Measurements from ENCODE around the gene IL34.

The IL34 gene

GRCh38 chr16:70681382-70682238 is 35.3 kb downstream of the IL34 start:
- no peak overlapping the region for H3K4me3 ChIP-seq (ENCODE audit: low read depth in 1 of 2, low read length in 2 of 2)
- H3K4me1 ChIP-seq (ENCODE audit: insufficient read depth, low read length), result peaks cover 21% of the 10 kb centered on the region
- peaks cover 23% of the 10 kb centered on the region for H3K79me2 ChIP-seq (ENCODE audit: insufficient read depth, low read length)
- no peak for ATAC-seq (ENCODE audit: insufficient read depth, low read depth)
- H3K9ac ChIP-seq (ENCODE audit: low read depth, low read length), result no peak overlapping the region
- no peak overlapping the region for H3K27ac ChIP-seq (ENCODE audit: low read length)
- H3K36me3 ChIP-seq (ENCODE audit: insufficient read depth, low read length), result peaks cover 32% of the 10 kb centered on the region
- H3K4me2 ChIP-seq (ENCODE audit: insufficient read depth, low read length), result peak overlapping the region; percentile 17; the same call in 1 of the 2 replicates
- H3K27me3 ChIP-seq (ENCODE audit: insufficient read depth, low read length, poor library complexity), result no peaks in the 10 kb centered on the region
- no peaks in the 10 kb centered on the region for H3K9me3 ChIP-seq (ENCODE audit: insufficient read depth, low read length, severe bottlenecking)
- H4K20me1 ChIP-seq (ENCODE audit: insufficient read depth, low read length), result peaks cover 50% of the 10 kb centered on the region
- TF ChIP-seq EZH2 (IDR thresholded peaks at IDR 0.05; ENCODE audit: borderline replicate concordance, low read depth, low read length, severe bottlenecking) (no peak), CTCF (IDR thresholded peaks at IDR 0.05; ENCODE audit: borderline replicate concordance, extremely low read depth, low read length, poor library complexity, severe bottlenecking) (no peak)
- no peak overlapping the region for H2AFZ ChIP-seq (ENCODE audit: low read depth, low read length)
- DNase-seq, result no peak

GRCh38 chr16:70682239-70683145 is 36.1 kb downstream of the IL34 start:
- H3K27me3 ChIP-seq (ENCODE audit: insufficient read depth, low read length, poor library complexity), result no peaks in the 10 kb centered on the region
- DNase-seq (no peak), ATAC-seq (ENCODE audit: insufficient read depth, low read depth) (no peak)
- no peaks in the 10 kb centered on the region for H3K9me3 ChIP-seq (ENCODE audit: insufficient read depth, low read length, severe bottlenecking)
- peaks cover 22% of the 10 kb centered on the region for H3K4me1 ChIP-seq (ENCODE audit: insufficient read depth, low read length)
- H3K4me3 ChIP-seq (ENCODE audit: low read depth in 1 of 2, low read length in 2 of 2), result no peak overlapping the region
- H3K27ac ChIP-seq (ENCODE audit: low read length), result no peak overlapping the region
- H3K36me3 ChIP-seq (ENCODE audit: insufficient read depth, low read length), result peaks cover 25% of the 10 kb centered on the region
- H3K4me2 ChIP-seq (ENCODE audit: insufficient read depth, low read length), result peak overlapping the region; percentile 17; the same call in 1 of the 2 replicates
- TF ChIP-seq CTCF (IDR thresholded peaks at IDR 0.05; ENCODE audit: borderline replicate concordance, extremely low read depth, low read length, poor library complexity, severe bottlenecking) (no peak), EZH2 (IDR thresholded peaks at IDR 0.05; ENCODE audit: borderline replicate concordance, low read depth, low read length, severe bottlenecking) (no peak)
- H3K79me2 ChIP-seq (ENCODE audit: insufficient read depth, low read length), result peaks cover 23% of the 10 kb centered on the region
- H4K20me1 ChIP-seq (ENCODE audit: insufficient read depth, low read length), result peaks cover 49% of the 10 kb centered on the region
- H2AFZ ChIP-seq (ENCODE audit: low read depth, low read length), result no peak overlapping the region
- no peak overlapping the region for H3K9ac ChIP-seq (ENCODE audit: low read depth, low read length)

- Histone ChIP-seq H2AFZ (ENCODE audit: low read depth, low read length) (no peak overlapping the region), H3K9me3 (ENCODE audit: insufficient read depth, low read length, severe bottlenecking) (no peaks in the 10 kb centered on the region), H4K20me1 (ENCODE audit: insufficient read depth, low read length) (peaks cover 47% of the 10 kb centered on the region), H3K9ac (ENCODE audit: low read depth, low read length) (no peak overlapping the region), H3K36me3 (ENCODE audit: insufficient read depth, low read length) (peaks cover 16% of the 10 kb centered on the region), H3K4me2 (ENCODE audit: insufficient read depth, low read length) (peak overlapping the region; percentile 80; the same call in 1 of the 2 replicates), H3K4me3 (ENCODE audit: low read depth in 1 of 2, low read length in 2 of 2) (no peak overlapping the region), H3K27ac (ENCODE audit: low read length) (no peak overlapping the region), H3K4me1 (ENCODE audit: insufficient read depth, low read length) (peaks cover 22% of the 10 kb centered on the region), H3K79me2 (ENCODE audit: insufficient read depth, low read length) (peaks cover 23% of the 10 kb centered on the region), H3K27me3 (ENCODE audit: insufficient read depth, low read length, poor library complexity) (no peaks in the 10 kb centered on the region)
- TF ChIP-seq EZH2 (IDR thresholded peaks at IDR 0.05; ENCODE audit: borderline replicate concordance, low read depth, low read length, severe bottlenecking) (no peak), CTCF (IDR thresholded peaks at IDR 0.05; ENCODE audit: borderline replicate concordance, extremely low read depth, low read length, poor library complexity, severe bottlenecking) (no peak)
- ATAC-seq (ENCODE audit: insufficient read depth, low read depth) (no peak), DNase-seq (no peak)
These were observed 37.0 kb downstream of the IL34 start for GRCh38 chr16:70683146-70683944.
